ENCODE measurements around the gene GRPEL1. TPM values are rescaled to one million over a fixed set of nuclear protein-coding genes. Genes with fewer than 3 reads are reported as not detected.
A peak's percentile ranks its signal among the peaks of the same experiment; 100 is the strongest.

Gene GRPEL1
- total RNA-seq, 1 donor from 2014 or later: 20.3 TPM

DNA sequence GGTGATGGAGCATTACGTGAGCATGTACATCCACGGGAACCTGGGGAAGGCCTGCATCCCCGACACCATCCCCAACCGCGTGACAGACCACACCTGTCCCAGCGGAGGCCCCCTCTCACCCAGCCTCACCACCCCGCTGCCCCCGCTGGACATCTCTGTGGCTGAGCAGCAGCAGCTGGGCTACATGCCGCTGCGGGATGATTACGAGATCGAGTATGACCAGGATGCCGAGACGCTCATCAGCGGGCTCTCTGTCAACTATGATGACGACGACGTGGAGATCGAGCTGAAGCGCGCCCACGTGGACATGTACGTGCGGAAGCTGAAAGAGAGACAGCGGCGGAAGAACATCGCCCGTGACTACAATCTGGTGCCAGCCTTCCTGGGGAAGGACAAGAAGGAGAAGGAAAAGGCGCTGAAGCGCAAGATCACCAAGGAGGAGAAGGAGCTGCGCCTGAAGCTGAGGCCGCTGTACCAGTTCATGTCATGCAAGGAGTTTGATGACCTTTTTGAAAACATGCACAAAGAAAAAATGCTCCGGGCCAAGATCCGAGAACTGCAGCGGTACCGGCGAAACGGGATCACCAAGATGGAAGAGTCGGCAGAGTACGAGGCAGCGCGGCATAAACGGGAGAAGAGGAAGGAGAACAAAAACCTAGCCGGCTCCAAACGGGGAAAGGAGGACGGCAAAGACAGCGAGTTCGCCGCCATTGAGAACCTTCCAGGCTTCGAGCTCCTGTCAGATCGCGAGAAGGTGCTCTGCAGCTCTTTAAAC, 13.6 kb downstream of the GRPEL1 start:
- no peak for DNase-seq (ENCODE audit: low spot score)
- TF ChIP-seq, protein P1, sequence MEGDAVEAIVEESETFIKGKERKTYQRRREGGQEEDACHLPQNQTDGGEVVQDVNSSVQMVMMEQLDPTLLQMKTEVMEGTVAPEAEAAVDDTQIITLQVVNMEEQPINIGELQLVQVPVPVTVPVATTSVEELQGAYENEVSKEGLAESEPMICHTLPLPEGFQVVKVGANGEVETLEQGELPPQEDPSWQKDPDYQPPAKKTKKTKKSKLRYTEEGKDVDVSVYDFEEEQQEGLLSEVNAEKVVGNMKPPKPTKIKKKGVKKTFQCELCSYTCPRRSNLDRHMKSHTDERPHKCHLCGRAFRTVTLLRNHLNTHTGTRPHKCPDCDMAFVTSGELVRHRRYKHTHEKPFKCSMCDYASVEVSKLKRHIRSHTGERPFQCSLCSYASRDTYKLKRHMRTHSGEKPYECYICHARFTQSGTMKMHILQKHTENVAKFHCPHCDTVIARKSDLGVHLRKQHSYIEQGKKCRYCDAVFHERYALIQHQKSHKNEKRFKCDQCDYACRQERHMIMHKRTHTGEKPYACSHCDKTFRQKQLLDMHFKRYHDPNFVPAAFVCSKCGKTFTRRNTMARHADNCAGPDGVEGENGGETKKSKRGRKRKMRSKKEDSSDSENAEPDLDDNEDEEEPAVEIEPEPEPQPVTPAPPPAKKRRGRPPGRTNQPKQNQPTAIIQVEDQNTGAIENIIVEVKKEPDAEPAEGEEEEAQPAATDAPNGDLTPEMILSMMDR (IDR thresholded peaks at IDR 0.05; ENCODE audit: unreplicated experiment): no peak

DNA sequence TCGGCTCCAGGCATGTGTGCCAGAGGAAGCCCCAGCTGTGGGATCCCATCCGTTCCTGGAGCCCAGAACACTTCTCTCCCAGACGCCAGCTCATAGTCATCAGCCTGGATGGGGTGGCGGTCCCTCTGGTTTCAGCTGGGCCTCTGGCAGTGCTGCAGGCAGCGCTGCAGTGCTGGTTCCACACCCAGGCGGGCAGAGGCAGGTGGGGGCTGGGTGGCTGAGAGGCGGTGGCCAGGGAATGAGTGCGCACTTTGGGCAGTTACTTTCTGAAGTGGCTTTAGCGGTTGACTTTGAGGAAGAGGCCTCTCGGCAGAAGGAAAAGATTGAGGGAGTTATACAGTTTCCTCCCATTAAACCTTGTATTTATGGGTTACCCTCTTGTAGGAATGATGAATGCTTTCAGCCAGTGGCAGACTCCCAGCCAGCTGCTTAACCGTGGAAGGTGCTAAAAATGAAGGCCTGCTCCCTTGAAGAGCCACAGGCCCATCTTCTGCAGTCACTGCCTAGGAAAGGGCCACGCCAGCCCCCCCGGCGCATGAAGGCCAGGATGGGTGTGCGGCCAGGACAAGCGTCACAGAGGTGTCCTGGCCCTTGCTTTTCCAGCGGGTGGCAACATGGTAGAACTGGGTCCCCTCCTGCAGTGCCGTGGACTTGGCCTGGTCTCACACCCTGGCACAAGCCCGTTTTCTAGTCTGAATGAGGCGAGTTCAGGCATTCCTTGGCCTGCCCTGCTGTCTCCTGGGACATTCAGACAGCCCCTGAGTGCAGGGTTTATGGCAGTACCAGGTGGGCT, 14.7 kb downstream of the GRPEL1 start:
- TF ChIP-seq, protein P1 (IDR thresholded peaks at IDR 0.05; ENCODE audit: unreplicated experiment): no peak
- Mint-ChIP-seq H3K27me3 (ENCODE audit: unreplicated experiment) (peaks cover 6% of the 10 kb centered on the region), H3K4me3 (ENCODE audit: unreplicated experiment) (no peak overlapping the region), H3K4me1 (ENCODE audit: unreplicated experiment) (peaks cover 24% of the 10 kb centered on the region), H3K9me3 (ENCODE audit: unreplicated experiment) (no peaks in the 10 kb centered on the region), H3K36me3 (ENCODE audit: low read depth, unreplicated experiment) (peaks cover 5% of the 10 kb centered on the region), H3K27ac (ENCODE audit: unreplicated experiment) (no peak overlapping the region)
- DNase-seq (ENCODE audit: low spot score): no peak

More for the DNA sequence above, 13.6 kb downstream of the GRPEL1 start:
- Mint-ChIP-seq H3K9me3 (ENCODE audit: unreplicated experiment) (no peaks in the 10 kb centered on the region), H3K4me3 (ENCODE audit: unreplicated experiment) (peak overlapping the region; percentile 27), H3K36me3 (ENCODE audit: low read depth, unreplicated experiment) (peaks cover 5% of the 10 kb centered on the region), H3K4me1 (ENCODE audit: unreplicated experiment) (peaks cover 24% of the 10 kb centered on the region), H3K27ac (ENCODE audit: unreplicated experiment) (no peak overlapping the region), H3K27me3 (ENCODE audit: unreplicated experiment) (peaks cover 6% of the 10 kb centered on the region)

DNA sequence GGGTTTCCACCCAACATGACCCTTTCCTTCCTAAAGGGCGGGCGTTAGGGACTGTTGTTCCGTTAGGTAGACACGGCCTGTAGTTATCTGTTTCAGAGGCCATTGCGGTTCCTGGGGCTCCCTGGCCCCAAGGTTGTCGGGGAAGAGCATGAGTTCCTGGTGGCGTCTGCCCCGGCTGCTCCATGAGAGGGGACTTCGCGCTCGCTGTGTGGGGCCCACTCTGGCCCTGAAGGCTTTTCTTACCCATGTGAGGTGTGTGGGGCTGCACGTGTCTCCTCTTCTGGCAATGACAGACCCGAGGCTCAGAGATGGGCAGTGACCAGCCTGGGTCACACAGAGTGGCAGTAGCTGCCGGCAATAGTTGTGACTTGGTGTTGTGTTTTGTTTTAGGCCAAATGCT, 15.6 kb downstream of the GRPEL1 start:
- no peak for DNase-seq (ENCODE audit: low spot score)
- H3K4me1 Mint-ChIP-seq (ENCODE audit: unreplicated experiment): peaks cover 26% of the 10 kb centered on the region
- peaks cover 6% of the 10 kb centered on the region for H3K27me3 Mint-ChIP-seq (ENCODE audit: unreplicated experiment)
- H3K9me3 Mint-ChIP-seq (ENCODE audit: unreplicated experiment): no peaks in the 10 kb centered on the region
- TF ChIP-seq, protein P1 (IDR thresholded peaks at IDR 0.05; ENCODE audit: unreplicated experiment): no peak
- no peak overlapping the region for H3K4me3 Mint-ChIP-seq (ENCODE audit: unreplicated experiment)
- H3K36me3 Mint-ChIP-seq (ENCODE audit: low read depth, unreplicated experiment): peaks cover 8% of the 10 kb centered on the region
- no peak overlapping the region for H3K27ac Mint-ChIP-seq (ENCODE audit: unreplicated experiment)

DNA sequence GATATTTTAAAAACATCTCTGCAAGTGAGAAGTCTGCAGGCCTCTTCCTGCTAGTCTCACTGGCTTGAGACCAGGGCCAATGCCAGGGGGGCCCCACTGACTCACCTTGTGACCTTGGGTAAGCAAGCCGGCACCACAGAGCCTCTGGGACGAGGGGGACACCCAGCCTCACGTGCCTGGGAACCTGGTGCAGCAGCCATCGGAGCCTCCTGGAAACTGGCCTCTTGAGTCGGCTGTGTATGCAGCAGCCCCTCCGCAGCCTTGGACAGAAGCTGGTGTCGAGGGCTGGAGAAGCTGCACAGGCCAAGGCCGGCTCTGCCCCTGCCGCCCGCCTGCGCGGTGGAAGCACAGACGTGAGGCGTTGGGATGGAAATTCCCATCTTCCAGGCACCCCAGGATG, 16.0 kb downstream of the GRPEL1 start:
- H3K27me3 Mint-ChIP-seq (ENCODE audit: unreplicated experiment): peaks cover 6% of the 10 kb centered on the region
- peaks cover 8% of the 10 kb centered on the region for H3K36me3 Mint-ChIP-seq (ENCODE audit: low read depth, unreplicated experiment)
- H3K9me3 Mint-ChIP-seq (ENCODE audit: unreplicated experiment): no peaks in the 10 kb centered on the region
- H3K4me3 Mint-ChIP-seq (ENCODE audit: unreplicated experiment): no peak overlapping the region
- TF ChIP-seq, protein P1 (IDR thresholded peaks at IDR 0.05; ENCODE audit: unreplicated experiment): no peak
- no peak overlapping the region for H3K27ac Mint-ChIP-seq (ENCODE audit: unreplicated experiment)
- no peak for DNase-seq (ENCODE audit: low spot score)
- peaks cover 27% of the 10 kb centered on the region for H3K4me1 Mint-ChIP-seq (ENCODE audit: unreplicated experiment)

DNA sequence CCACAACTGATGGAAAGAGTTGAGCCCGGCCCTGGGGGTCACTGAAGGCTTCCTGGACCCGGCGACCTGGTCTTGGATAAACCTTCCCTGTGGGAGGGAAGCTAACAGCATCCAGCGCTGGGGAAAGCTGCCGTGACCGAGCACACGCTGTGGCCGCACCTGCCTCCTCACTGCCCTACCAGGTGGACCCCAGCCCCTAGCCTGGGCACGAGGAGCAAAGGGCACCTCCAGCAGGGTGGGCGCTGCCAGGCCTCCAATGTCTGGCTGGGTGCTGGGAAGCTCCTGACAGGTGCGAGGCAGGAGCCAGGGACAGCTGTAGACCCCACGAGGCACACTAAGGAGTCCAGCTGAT, 16.7 kb downstream of the GRPEL1 start:
- peaks cover 4% of the 10 kb centered on the region for H3K27me3 Mint-ChIP-seq (ENCODE audit: unreplicated experiment)
- peaks cover 30% of the 10 kb centered on the region for H3K4me1 Mint-ChIP-seq (ENCODE audit: unreplicated experiment)
- peaks cover 8% of the 10 kb centered on the region for H3K36me3 Mint-ChIP-seq (ENCODE audit: low read depth, unreplicated experiment)
- TF ChIP-seq, protein P1 (IDR thresholded peaks at IDR 0.05; ENCODE audit: unreplicated experiment): no peak
- no peak for DNase-seq (ENCODE audit: low spot score)
- H3K9me3 Mint-ChIP-seq (ENCODE audit: unreplicated experiment): no peaks in the 10 kb centered on the region
- H3K27ac Mint-ChIP-seq (ENCODE audit: unreplicated experiment): no peak overlapping the region
- H3K4me3 Mint-ChIP-seq (ENCODE audit: unreplicated experiment): no peak overlapping the region
